HG03439 (cell line): Measurements from ENCODE around the gene CAMK1D.

ENCODE experiments used
- ATAC-seq: cut with Tn5 transposase; IDR thresholded peaks from one replicate; pipeline ENCODE4 v1.9.1; 2021; ENCODE audit warnings: mild to moderate bottlenecking, moderate library complexity; ENCODE audit not compliant: unreplicated experiment

Gene CAMK1D

DNA sequence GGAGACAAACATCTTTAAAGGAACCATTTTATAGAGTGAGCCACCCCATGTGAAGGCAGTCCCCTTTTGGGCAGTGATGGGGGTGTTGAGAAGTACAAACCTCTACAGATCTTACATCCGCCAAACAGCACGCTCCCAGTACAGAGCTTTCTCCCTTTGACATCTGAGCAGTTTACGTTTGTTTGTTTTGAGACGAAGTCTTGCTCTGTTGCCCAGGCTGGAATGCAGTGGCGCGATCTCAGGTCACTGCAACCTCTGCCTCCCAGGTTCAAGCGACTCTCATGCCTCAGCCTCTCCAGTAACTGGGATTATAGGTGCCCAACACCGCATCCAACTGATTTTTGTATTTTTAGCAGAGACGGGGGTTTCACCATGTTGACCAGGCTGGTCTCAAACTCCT lies 523.2 kb downstream of the CAMK1D start:
- no peak for ATAC-seq

DNA sequence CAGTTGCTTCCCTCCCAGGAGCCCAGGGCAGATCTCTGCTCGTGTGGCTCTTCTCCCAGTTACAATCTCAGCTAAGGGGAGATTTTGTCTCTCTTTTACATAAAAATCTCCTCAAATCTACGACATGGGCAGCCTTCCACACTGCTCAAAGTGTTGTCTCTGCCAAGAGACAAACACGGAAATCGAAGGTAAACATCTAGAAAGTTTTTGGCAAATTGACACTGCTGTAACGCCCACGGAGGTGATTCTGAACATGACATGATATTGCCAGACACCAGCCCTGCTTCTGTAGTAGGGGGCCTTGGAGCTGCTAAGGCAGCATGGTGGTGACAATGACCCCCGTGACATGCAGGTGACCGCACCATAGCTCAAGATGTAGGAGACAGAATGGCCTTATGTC lies 523.8 kb downstream of the CAMK1D start:
- no peak for ATAC-seq

- ATAC-seq = no peak
These were observed 525.2 kb downstream of the CAMK1D start for GRCh38 chr10:12874501-12874900.

DNA sequence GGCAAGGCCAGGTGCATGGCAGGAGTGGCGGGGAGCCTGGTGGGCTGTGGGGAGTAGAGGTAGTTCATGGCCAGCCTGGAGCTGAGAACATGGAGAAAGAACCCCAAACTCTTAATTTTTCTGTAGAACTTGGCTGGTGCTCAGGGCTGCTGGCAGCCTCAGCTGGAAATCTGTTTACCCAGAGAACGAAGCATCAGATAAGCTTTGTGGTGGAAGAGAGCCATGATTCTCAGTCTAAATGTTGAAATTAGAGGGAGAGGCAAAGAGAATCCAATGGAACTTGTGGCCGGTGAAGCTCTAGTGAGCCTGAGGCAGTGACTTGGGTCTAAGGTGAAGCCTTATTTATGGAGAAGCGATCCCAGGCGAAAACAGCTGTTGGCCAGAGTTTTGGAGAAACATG lies 525.8 kb downstream of the CAMK1D start:
- no peak for ATAC-seq

DNA sequence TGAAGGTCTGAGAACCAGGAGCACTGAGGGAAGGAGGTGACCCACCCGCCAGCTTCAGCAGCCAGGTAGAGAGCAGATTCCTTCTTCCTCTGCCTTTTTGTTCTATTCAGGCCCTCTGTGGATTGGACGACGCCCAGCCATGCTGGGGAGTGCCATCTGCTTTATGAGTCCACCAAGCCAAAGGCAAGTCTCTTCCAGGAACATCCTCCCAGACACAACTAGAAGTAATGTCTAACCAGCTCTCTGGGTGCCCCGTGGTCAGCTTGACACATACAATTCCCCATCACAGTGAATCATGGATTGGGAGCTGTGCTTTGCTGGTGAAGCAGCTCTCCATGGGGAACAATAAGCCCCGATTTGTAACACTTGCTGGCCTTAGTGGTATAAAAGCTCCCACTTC lies 526.9 kb downstream of the CAMK1D start:
- no peak for ATAC-seq

DNA sequence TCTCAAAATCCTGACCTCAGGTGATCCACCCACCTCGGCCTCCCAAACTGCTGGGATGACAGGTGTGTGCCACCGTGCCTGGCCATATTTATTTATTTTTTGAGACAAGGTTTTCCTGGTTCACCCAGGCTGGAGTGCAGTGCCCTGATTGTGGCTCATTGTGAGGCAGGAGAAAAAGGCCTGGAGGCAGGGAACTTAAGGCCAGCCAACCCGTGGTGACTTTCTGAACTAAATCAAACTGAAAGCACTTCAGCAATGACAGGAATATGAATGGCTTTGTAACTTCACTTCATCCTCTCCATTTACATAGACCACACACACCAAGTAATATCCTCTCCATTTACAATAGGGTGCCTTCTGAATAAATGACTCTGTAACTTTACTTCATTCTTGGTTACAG lies 527.8 kb downstream of the CAMK1D start:
- ATAC-seq = no peak

DNA sequence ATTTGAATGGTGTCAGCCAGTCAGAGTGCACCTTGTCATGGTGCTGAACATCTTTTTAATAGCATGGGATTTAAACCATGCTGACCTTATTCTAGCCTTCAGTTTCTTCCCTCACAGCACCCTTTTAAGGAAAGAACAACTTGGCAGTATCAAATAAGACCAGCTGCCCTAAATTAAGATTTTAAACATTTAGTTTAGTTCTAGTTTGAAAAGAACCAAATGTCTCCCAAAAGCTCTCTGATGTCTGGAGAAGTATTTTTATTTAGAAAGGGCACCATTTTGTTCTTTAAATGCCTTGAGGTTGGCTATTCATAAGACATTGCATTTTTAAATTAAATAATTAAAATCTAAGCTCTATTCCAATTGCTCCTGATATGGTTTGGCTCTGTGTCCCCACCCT lies 531.1 kb downstream of the CAMK1D start:
- ATAC-seq = no peak

GRCh38 chr10:12884851-12885250 lies 535.5 kb downstream of the CAMK1D start:
- no peak for ATAC-seq
